ENCODE measurements around the gene FAM170A. TPM values are rescaled to one million over a fixed set of nuclear protein-coding genes. Genes with fewer than 3 reads are reported as not detected.

Gene FAM170A
- total and polyA plus RNA-seq, 9 of the 15 experiments (the other 6 are each of a cell fraction or from before 2014, with no cell fraction given), result 0.13 TPM; not detected in 8

GRCh38 chr5:119583684-119584083 is 45.7 kb upstream of the FAM170A start:
- no peak overlapping the region for H3K4me2 ChIP-seq (ENCODE audit: insufficient read depth, low read length)
- CTCF ChIA-PET (ENCODE audit: low intra/inter-chr PET ratio), result no interaction called here
- 0% methylated on average over 3 of the region's 3 CpGs for WGBS (ENCODE audit: insufficient coverage, low coverage, missing lambda C conversion rate)
- H3K27ac ChIP-seq (ENCODE audit: extremely low read depth, low read depth, low read length), result no peak overlapping the region
- no peak overlapping the region for H3K4me3 ChIP-seq
- H4K20me1 ChIP-seq (replicated peaks; ENCODE audit: control insufficient read depth, insufficient read depth, low read length), result no peaks in the 10 kb centered on the region
- no peaks in the 10 kb centered on the region for H3K36me3 ChIP-seq (ENCODE audit: control insufficient read depth, insufficient read depth, low read length)
- no peaks in the 10 kb centered on the region for H3K27me3 ChIP-seq (ENCODE audit: control insufficient read depth in 2 of 2, insufficient read depth in 2 of 2, low read length in 2 of 2)
- POLR2A ChIA-PET, result interaction anchor here (0.6 kb wide), 1 partner anchor 48 kb away, joined by 3 read pairs; no protein-coding TSS in a partner anchor
- DNase-seq (ENCODE audit: extremely low read depth in 1 of 4, low spot score in 3 of 4), result no peak
- H3K9me1 ChIP-seq (ENCODE audit: control insufficient read depth, insufficient read depth, low read length), result no peaks in the 10 kb centered on the region
- no peaks in the 10 kb centered on the region for H3K79me2 ChIP-seq (ENCODE audit: control insufficient read depth, insufficient read depth, low read length)
- no TSS peak for BruUV-seq (replicated peaks)
- no peak for ATAC-seq
- no peak overlapping the region for H3K9ac ChIP-seq (ENCODE audit: insufficient read depth in 1 of 2, low read depth in 2 of 2, low read length in 2 of 2)
- FAIRE-seq, result no peak
- intact Hi-C loops (cut with micrococcal nuclease) (loop anchor here (5.0 kb wide), 1 partner anchor 169 kb away; no protein-coding TSS in a partner anchor), in situ Hi-C loops (cut with MboI) (no loop called here)
- H3K4me1 ChIP-seq (replicated peaks in 1 of 2; ENCODE audit: control insufficient read depth in 2 of 2, insufficient read depth in 2 of 2, low read length in 2 of 2), result no peaks in the 10 kb centered on the region
- H2AFZ ChIP-seq (ENCODE audit: low read depth, low read length), result no peak overlapping the region
- no peaks in the 10 kb centered on the region for H3K9me3 ChIP-seq (replicated peaks; ENCODE audit: control insufficient read depth, insufficient read depth, low read depth, low read length)
- no peak for TF ChIP-seq ELF2 (CRISPR knock-in tag; IDR thresholded peaks at IDR 0.05)
- TF ChIP-seq SRF (CRISPR knock-in tag; IDR thresholded peaks at IDR 0.05), result no peak
- TF ChIP-seq ZBTB8A (IDR thresholded peaks at IDR 0.05; ENCODE audit: partially characterized antibody), result no peak
- no peak for TF ChIP-seq ZSCAN32 (CRISPR knock-in tag; IDR thresholded peaks at IDR 0.05)
- TF ChIP-seq, protein P1, sequence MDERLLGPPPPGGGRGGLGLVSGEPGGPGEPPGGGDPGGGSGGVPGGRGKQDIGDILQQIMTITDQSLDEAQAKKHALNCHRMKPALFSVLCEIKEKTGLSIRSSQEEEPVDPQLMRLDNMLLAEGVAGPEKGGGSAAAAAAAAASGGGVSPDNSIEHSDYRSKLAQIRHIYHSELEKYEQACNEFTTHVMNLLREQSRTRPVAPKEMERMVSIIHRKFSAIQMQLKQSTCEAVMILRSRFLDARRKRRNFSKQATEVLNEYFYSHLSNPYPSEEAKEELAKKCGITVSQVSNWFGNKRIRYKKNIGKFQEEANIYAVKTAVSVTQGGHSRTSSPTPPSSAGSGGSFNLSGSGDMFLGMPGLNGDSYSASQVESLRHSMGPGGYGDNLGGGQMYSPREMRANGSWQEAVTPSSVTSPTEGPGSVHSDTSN (CRISPR knock-in tag; IDR thresholded peaks at IDR 0.05; ENCODE audit: low read depth), result no peak
- TF ChIP-seq, protein P1 (tag; conservative IDR thresholded peaks at IDR 0.05; ENCODE audit: low read depth), result no peak
- no peak for TF ChIP-seq NONO (IDR thresholded peaks at IDR 0.05; ENCODE audit: low read depth in 2 of 2, low read length in 1 of 2)
- no peak for TF ChIP-seq KLF10 (CRISPR knock-in tag; IDR thresholded peaks at IDR 0.05)
- no peak for TF ChIP-seq GATAD2B (IDR thresholded peaks at IDR 0.05; ENCODE audit: borderline replicate concordance)
- no peak for TF ChIP-seq MYC (IDR thresholded peaks at IDR 0.05; ENCODE audit: low read depth, low read length)
- no peak for TF ChIP-seq MYC (CRISPR knock-in tag; IDR thresholded peaks at IDR 0.05; ENCODE audit: borderline replicate concordance, low read depth)
- TF ChIP-seq, protein P2, sequence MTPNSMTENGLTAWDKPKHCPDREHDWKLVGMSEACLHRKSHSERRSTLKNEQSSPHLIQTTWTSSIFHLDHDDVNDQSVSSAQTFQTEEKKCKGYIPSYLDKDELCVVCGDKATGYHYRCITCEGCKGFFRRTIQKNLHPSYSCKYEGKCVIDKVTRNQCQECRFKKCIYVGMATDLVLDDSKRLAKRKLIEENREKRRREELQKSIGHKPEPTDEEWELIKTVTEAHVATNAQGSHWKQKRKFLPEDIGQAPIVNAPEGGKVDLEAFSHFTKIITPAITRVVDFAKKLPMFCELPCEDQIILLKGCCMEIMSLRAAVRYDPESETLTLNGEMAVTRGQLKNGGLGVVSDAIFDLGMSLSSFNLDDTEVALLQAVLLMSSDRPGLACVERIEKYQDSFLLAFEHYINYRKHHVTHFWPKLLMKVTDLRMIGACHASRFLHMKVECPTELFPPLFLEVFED (CRISPR knock-in tag; conservative IDR thresholded peaks at IDR 0.05), result no peak
- TF ChIP-seq TGIF2 (CRISPR knock-in tag; IDR thresholded peaks at IDR 0.05), result no peak
- TF ChIP-seq RNF219 (CRISPR knock-in tag; IDR thresholded peaks at IDR 0.05), result no peak
- TF ChIP-seq SIN3B (IDR thresholded peaks at IDR 0.05; ENCODE audit: low read depth), result no peak
- TF ChIP-seq TRIM24 (IDR thresholded peaks at IDR 0.05), result no peak

Data from K562 (cell line).